Lung (tissue), 12 donors: ENCODE results near the gene ITGA11. TPM values are rescaled to one million over a fixed set of nuclear protein-coding genes. Genes with fewer than 3 reads are reported as not detected.
A peak's percentile ranks its signal among the peaks of the same experiment; 100 is the strongest.

Experiments
- ATAC-seq: fragments of 200-7000 bp; cut with Tn5 transposase; one replicate; pipeline ENCODE4 v1.9.1; 2020; ENCODE audit warnings: moderate number of reproducible peaks; ENCODE audit not compliant: insufficient read depth, low FRiP score
- DNase-seq, 3 donors: peaks; one replicate each; pipeline ENCODE4 v3.0.0-alpha.2; 2013 to 2017
- H3K27ac ChIP-seq, 2 donors: one replicate each; pipeline ENCODE4 v1.5.1; 2013; ENCODE audit warnings: mild to moderate bottlenecking in 2 of 2, moderate library complexity in 2 of 2, control low read depth in 1 of 2, inconsistent platforms in 1 of 2, low read depth in 1 of 2, low read length in 1 of 2
- H3K27me3 ChIP-seq, 3 donors: one replicate each; pipeline ENCODE4 v1.5.1; 2013; ENCODE audit warnings: low read length in 2 of 3; ENCODE audit not compliant: control insufficient read depth in 3 of 3, insufficient read depth in 3 of 3
- H3K36me3 ChIP-seq, 4 donors: one replicate each; pipeline ENCODE4 v1.5.1; 2013; ENCODE audit warnings: low read length in 4 of 4, mild to moderate bottlenecking in 1 of 4, moderate library complexity in 1 of 4; ENCODE audit not compliant: control insufficient read depth in 4 of 4, insufficient read depth in 4 of 4
- H3K4me1 ChIP-seq, 5 donors: one replicate each; pipeline ENCODE4 v1.5.1; 2013; ENCODE audit warnings: low read length in 5 of 5, mild to moderate bottlenecking in 2 of 5, moderate library complexity in 1 of 5; ENCODE audit not compliant: control insufficient read depth in 5 of 5, insufficient read depth in 5 of 5
- H3K4me3 ChIP-seq: one replicate; pipeline ENCODE4 v1.5.1; 2013; ENCODE audit warnings: mild to moderate bottlenecking, control low read depth, moderate library complexity
- H3K9ac ChIP-seq, 2 donors: one replicate each; pipeline ENCODE4 v1.5.1; 2013; ENCODE audit warnings: low read length in 2 of 2, control low read depth in 1 of 2; ENCODE audit not compliant: insufficient read depth in 1 of 2
- H3K9me3 ChIP-seq, 4 donors: one replicate each; pipeline ENCODE4 v1.5.1; 2013; ENCODE audit warnings: low read length in 3 of 4, mild to moderate bottlenecking in 1 of 4, moderate library complexity in 1 of 4; ENCODE audit not compliant: control insufficient read depth in 4 of 4, insufficient read depth in 3 of 4
- CTCF ChIP-seq: IDR thresholded peaks from 2 replicates; pipeline ENCODE4 v1.5.1; 2012; ENCODE audit warnings: mild to moderate bottlenecking; ENCODE audit errors: control extremely low read depth, extremely low read depth
- WGBS, 2 donors: extraction: QIAGEN DNeasy Blood & Tissue Kit; methylation state at CpG; one replicate each; pipeline ENCODE4 v1.1.7; 2013; 5-methylcytosine and 5-hydroxymethylcytosine counted together
- polyA plus RNA-seq, 2 donors: library from polyadenylated mRNA; stranded (reverse); fragments of 200-250 nt; gene quantifications; one replicate each; pipeline ENCODE4 v1.2.1, GENCODE V29; 2013
- total RNA-seq, 2 donors: library from RNA; depleted of rRNA in 1 of 2; stranded (reverse); fragments of >200 nt in 1 of 2; gene quantifications; one replicate each; pipeline ENCODE4 v1.2.1, GENCODE V29; 2014 to 2021
- donor health status: control.
- donor health status: control.
- donor health status: Bipolar disorder and iron deficiency.
- donor health status: healthy.
- donor health status: DM: yes; HTN: yes; CAD: no.

Gene ITGA11
- total and polyA plus RNA-seq, 4 donors, result 0.35 to 1.8 (median 1.0) TPM

GRCh38 chr15:68469162-68470048 is 37.4 kb upstream of the ITGA11 start:
- Histone ChIP-seq H3K4me1 (peaks cover 0 to 14% (median 4%) of the 10 kb centered on the region in 5 donors), H3K4me3 (no peak overlapping the region), H3K36me3 (no peaks in the 10 kb centered on the region), H3K9ac (no peak overlapping the region), H3K27me3 (no peaks in the 10 kb centered on the region), H3K9me3 (no peaks in the 10 kb centered on the region), H3K27ac (no peak overlapping the region)
- TF ChIP-seq CTCF, result no peak
- DNase-seq (peak; percentile 36 to 67 (median 62)), ATAC-seq (peak; percentile 60)
- WGBS, 2 donors, result 67 to 73% methylated on average over 6 of the region's 6 CpGs

- Histone ChIP-seq H3K9ac (no peak overlapping the region), H3K27me3 (no peaks in the 10 kb centered on the region), H3K36me3 (no peaks in the 10 kb centered on the region), H3K4me3 (no peak overlapping the region), H3K9me3 (no peaks in the 10 kb centered on the region), H3K4me1 (peaks cover 0 to 14% (median 4%) of the 10 kb centered on the region in 5 donors), H3K27ac (no peak overlapping the region)
- TF ChIP-seq CTCF, result no peak
- DNase-seq (no peak), ATAC-seq (no peak)
Measured at GRCh38 chr15:68466876-68467275, 34.9 kb upstream of the ITGA11 start.

- TF ChIP-seq CTCF, result no peak
- H3K36me3 ChIP-seq, result no peaks in the 10 kb centered on the region
- ATAC-seq (no peak), DNase-seq (no peak)
- H3K9ac ChIP-seq, result no peak overlapping the region
- peaks cover 0 to 14% (median 4%) of the 10 kb centered on the region in 5 donors for H3K4me1 ChIP-seq
- no peaks in the 10 kb centered on the region for H3K27me3 ChIP-seq
- H3K9me3 ChIP-seq, result no peaks in the 10 kb centered on the region
- no peak overlapping the region for H3K4me3 ChIP-seq
- 64 to 66% methylated on average over 6 of the region's 6 CpGs for WGBS, 2 donors
- no peak overlapping the region for H3K27ac ChIP-seq
Measured at GRCh38 chr15:68465861-68466560, 34.0 kb upstream of the ITGA11 start.
